Sigmoid colon (tissue), 4 donors: Measurements from ENCODE around the gene B4GALT4.

ENCODE experiments used
- EP300 ChIP-seq, 4 donors: sonication (generic); formaldehyde crosslinking; IDR thresholded peaks; one replicate each; pipeline ENCODE4 v1.6.1; 2017; ENCODE audit warnings: antibody characterized with exemption in 4 of 4
- POLR2A ChIP-seq, 2 donors: fragments of 450-650 bp; IDR thresholded peaks; one replicate each; pipeline ENCODE4 v1.6.1; 2016; ENCODE audit warnings: antibody characterized with exemption in 2 of 2, mild to moderate bottlenecking in 2 of 2, moderate library complexity in 2 of 2
- POLR2AphosphoS5 ChIP-seq, 4 donors: sonication (generic); formaldehyde crosslinking; IDR thresholded peaks; one replicate each; pipeline ENCODE4 v1.6.1; 2017; ENCODE audit warnings: antibody characterized with exemption in 4 of 4
- TF ChIP-seq, protein P1 (sequence below), 4 experiments: fragments of 450-650 bp in 3 of 4; fragments of 200-600 bp in 1 of 4; IDR thresholded peaks; one replicate each; pipeline ENCODE4 v1.5.1; 2016 to 2019; ENCODE audit warnings: antibody characterized with exemption in 4 of 4, mild to moderate bottlenecking in 3 of 4, moderate library complexity in 2 of 4

DNA sequence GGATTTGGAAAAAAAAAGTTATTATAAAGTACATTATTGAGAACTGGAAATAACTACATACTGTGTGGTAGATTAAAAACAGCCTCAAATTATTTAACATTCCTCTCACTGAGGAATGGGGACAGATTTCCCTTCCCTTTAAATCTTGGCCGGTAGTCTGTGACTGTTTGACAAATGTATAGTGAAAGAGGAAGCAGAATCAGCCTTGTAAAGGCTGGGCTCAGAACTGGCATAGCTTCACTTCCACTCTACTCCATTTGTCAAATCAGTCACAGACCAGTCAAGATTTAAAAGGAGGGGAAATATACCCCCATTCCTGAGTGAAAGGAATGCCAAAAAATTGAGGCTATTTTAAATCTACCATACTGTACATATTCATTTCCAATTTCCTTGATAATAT, 18.2 kb upstream of the B4GALT4 start:
- TF ChIP-seq, protein P1, sequence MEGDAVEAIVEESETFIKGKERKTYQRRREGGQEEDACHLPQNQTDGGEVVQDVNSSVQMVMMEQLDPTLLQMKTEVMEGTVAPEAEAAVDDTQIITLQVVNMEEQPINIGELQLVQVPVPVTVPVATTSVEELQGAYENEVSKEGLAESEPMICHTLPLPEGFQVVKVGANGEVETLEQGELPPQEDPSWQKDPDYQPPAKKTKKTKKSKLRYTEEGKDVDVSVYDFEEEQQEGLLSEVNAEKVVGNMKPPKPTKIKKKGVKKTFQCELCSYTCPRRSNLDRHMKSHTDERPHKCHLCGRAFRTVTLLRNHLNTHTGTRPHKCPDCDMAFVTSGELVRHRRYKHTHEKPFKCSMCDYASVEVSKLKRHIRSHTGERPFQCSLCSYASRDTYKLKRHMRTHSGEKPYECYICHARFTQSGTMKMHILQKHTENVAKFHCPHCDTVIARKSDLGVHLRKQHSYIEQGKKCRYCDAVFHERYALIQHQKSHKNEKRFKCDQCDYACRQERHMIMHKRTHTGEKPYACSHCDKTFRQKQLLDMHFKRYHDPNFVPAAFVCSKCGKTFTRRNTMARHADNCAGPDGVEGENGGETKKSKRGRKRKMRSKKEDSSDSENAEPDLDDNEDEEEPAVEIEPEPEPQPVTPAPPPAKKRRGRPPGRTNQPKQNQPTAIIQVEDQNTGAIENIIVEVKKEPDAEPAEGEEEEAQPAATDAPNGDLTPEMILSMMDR (IDR thresholded peaks at IDR 0.05) = no peak
- TF ChIP-seq EP300 (IDR thresholded peaks at IDR 0.05) = no peak
- TF ChIP-seq POLR2A (IDR thresholded peaks at IDR 0.05) = no peak
- TF ChIP-seq POLR2AphosphoS5 (IDR thresholded peaks at IDR 0.05) = no peak
